Tibial nerve (tissue), 4 donors: ENCODE data around the gene AP5Z1. TPM values are rescaled to one million over a fixed set of nuclear protein-coding genes. Genes with fewer than 3 reads are reported as not detected.

Experiments used
- DNase-seq, 2 donors: peaks; one replicate each; pipeline ENCODE4 v3.0.0-alpha.2; 2019; ENCODE audit warnings: low spot score in 2 of 2
- H3K27ac ChIP-seq, 4 donors: fragments of 200-600 bp; sonication (generic) in 3 of 4; one replicate each; pipeline ENCODE4 v1.5.1; 2017 to 2019; ENCODE audit warnings: mild to moderate bottlenecking in 1 of 4
- H3K27me3 ChIP-seq, 2 donors: fragments of 200-600 bp; sonication (generic) in 1 of 2; one replicate each; pipeline versions ENCODE4 v1.5.1 to v1.6.0; 2017 to 2019
- H3K36me3 ChIP-seq, 3 donors: fragments of 200-600 bp; sonication (generic); one replicate each; pipeline ENCODE4 v1.5.1; 2018 to 2019
- H3K4me1 ChIP-seq, 4 donors: fragments of 200-600 bp; sonication (generic) in 3 of 4; one replicate each; pipeline ENCODE4 v1.5.1; 2017 to 2019
- H3K4me3 ChIP-seq, 4 donors: fragments of 200-600 bp; sonication (generic) in 3 of 4; one replicate each; pipeline ENCODE4 v1.5.1; 2017 to 2019; ENCODE audit warnings: mild to moderate bottlenecking in 1 of 4, moderate library complexity in 1 of 4
- H3K9me3 ChIP-seq, 4 donors: fragments of 200-600 bp; sonication (generic) in 3 of 4; one replicate each; pipeline ENCODE4 v1.5.1; 2017 to 2019
- CTCF ChIP-seq, 5 experiments: fragments of 200-600 bp in 3 of 5; fragments of 450-650 bp in 2 of 5; sonication (generic) in 3 of 5; IDR thresholded peaks; one replicate each; pipeline ENCODE4 v1.5.1; 2016 to 2019; ENCODE audit warnings: antibody characterized with exemption in 5 of 5, mild to moderate bottlenecking in 3 of 5, moderate library complexity in 2 of 5
- EP300 ChIP-seq, 2 donors: sonication (generic); formaldehyde crosslinking; IDR thresholded peaks; one replicate each; pipeline ENCODE4 v1.6.1; 2017; ENCODE audit warnings: antibody characterized with exemption in 2 of 2, mild to moderate bottlenecking in 1 of 2
- POLR2A ChIP-seq, 2 donors: fragments of 450-650 bp; IDR thresholded peaks; one replicate each; pipeline ENCODE4 v1.6.1; 2017; ENCODE audit warnings: antibody characterized with exemption in 2 of 2, mild to moderate bottlenecking in 2 of 2, moderate library complexity in 2 of 2
- WGBS, 2 donors: methylation state at CpG; one replicate each; pipeline ENCODE4 v1.1.5; 2018; 5-methylcytosine and 5-hydroxymethylcytosine counted together
- total RNA-seq, 4 donors: library from RNA; depleted of rRNA; stranded (reverse); fragments of >200 nt; gene quantifications; one replicate each; pipeline ENCODE4 v1.1.0, GENCODE V29; 2016

The AP5Z1 gene
- total RNA-seq, 4 donors from 2014 or later = 26.0 to 61.8 (median 40.7) TPM

GRCh38 chr7:4734587-4735345 lies 40.7 kb upstream of the AP5Z1 start:
- peaks cover 0 to 20% (median 0%) of the 10 kb centered on the region in 3 donors for H3K36me3 ChIP-seq
- peaks cover 0 to 15% (median 8%) of the 10 kb centered on the region in 4 donors for H3K4me1 ChIP-seq
- no peak for TF ChIP-seq POLR2A (IDR thresholded peaks at IDR 0.05)
- no peak for TF ChIP-seq CTCF (IDR thresholded peaks at IDR 0.05)
- no peak for TF ChIP-seq EP300 (IDR thresholded peaks at IDR 0.05)
- no peaks in the 10 kb centered on the region for H3K9me3 ChIP-seq
- DNase-seq = no peak
- H3K27me3 ChIP-seq = no peaks in the 10 kb centered on the region
- H3K27ac ChIP-seq = no peak overlapping the region
- H3K4me3 ChIP-seq = no peak overlapping the region
- WGBS, 2 donors = 91 to 92% methylated on average over 19 to 23 of the region's 23 CpGs

GRCh38 chr7:4737300-4737699 lies 38.1 kb upstream of the AP5Z1 start:
- no peaks in the 10 kb centered on the region for H3K27me3 ChIP-seq
- no peak for TF ChIP-seq EP300 (IDR thresholded peaks at IDR 0.05)
- TF ChIP-seq CTCF (IDR thresholded peaks at IDR 0.05) = no peak
- TF ChIP-seq POLR2A (IDR thresholded peaks at IDR 0.05) = no peak
- H3K4me1 ChIP-seq = peaks cover 0 to 16% (median 8%) of the 10 kb centered on the region in 4 donors
- H3K27ac ChIP-seq = no peak overlapping the region
- peaks cover 2 to 33% (median 5%) of the 10 kb centered on the region in 3 donors for H3K36me3 ChIP-seq
- DNase-seq = no peak
- 92 to 95% methylated on average over 15 of the region's 15 CpGs for WGBS, 2 donors
- H3K9me3 ChIP-seq = no peaks in the 10 kb centered on the region
- no peak overlapping the region for H3K4me3 ChIP-seq

- Histone ChIP-seq H3K4me1 (peaks cover 0 to 31% (median 11%) of the 10 kb centered on the region in 4 donors), H3K27ac (peak overlapping the region in 3 of 4 donors; percentile 40 to 69 (median 54)), H3K36me3 (peaks cover 2 to 34% (median 7%) of the 10 kb centered on the region in 3 donors), H3K4me3 (peak overlapping the region in 1 of 4 donors; percentile 16), H3K9me3 (no peaks in the 10 kb centered on the region), H3K27me3 (no peaks in the 10 kb centered on the region)
- no peak for TF ChIP-seq EP300 (IDR thresholded peaks at IDR 0.05)
- TF ChIP-seq POLR2A (IDR thresholded peaks at IDR 0.05) = no peak
- TF ChIP-seq CTCF (IDR thresholded peaks at IDR 0.05) = no peak
- 48 to 61% methylated on average over 23 of the region's 23 CpGs for WGBS, 2 donors
- no peak for DNase-seq
Measured at GRCh38 chr7:4738711-4739527, 36.5 kb upstream of the AP5Z1 start.

- Histone ChIP-seq H3K9me3 (no peaks in the 10 kb centered on the region), H3K4me3 (peak overlapping the region in 1 of 4 donors; percentile 16), H3K27me3 (no peaks in the 10 kb centered on the region), H3K27ac (peak overlapping the region in 2 of 4 donors; percentile 40 to 69), H3K36me3 (peaks cover 2 to 33% (median 7%) of the 10 kb centered on the region in 3 donors), H3K4me1 (peaks cover 0 to 37% (median 18%) of the 10 kb centered on the region in 4 donors)
- DNase-seq = no peak
- 66 to 80% methylated on average over 16 of the region's 16 CpGs for WGBS, 2 donors
- TF ChIP-seq CTCF (IDR thresholded peaks at IDR 0.05) (peak in 2 of 5 experiments; percentile 28 to 49), EP300 (IDR thresholded peaks at IDR 0.05) (no peak), POLR2A (IDR thresholded peaks at IDR 0.05) (no peak)
Measured at GRCh38 chr7:4739528-4739992, 35.9 kb upstream of the AP5Z1 start.
